GM12878 (cell line): ENCODE results near the gene SPON2. TPM values are rescaled to one million over a fixed set of nuclear protein-coding genes. Genes with fewer than 3 reads are reported as not detected.

ENCODE experiments used
- ATAC-seq: fragments of 200-7000 bp; cut with Tn5 transposase; 3 replicates; pipeline ENCODE4 v1.9.1; 2020; ENCODE audit warnings: mild to moderate bottlenecking, moderate library complexity
- BruUV-seq: library from RNA; stranded (reverse); fragments of 400-500 nt; replicated peaks from 2 replicates; lab custom pipeline; 2021; lab: Mats Ljungman, UMichigan
- CTCF ChIA-PET: fragments of 300-600 bp; sonication (Branson Sonifier 250); formaldehyde crosslinking; extraction: SDS; loops from one replicate; lab custom pipeline; 2021; ENCODE audit warnings: inconsistent platforms; lab: Yijun Ruan, JAX
- POLR2A ChIA-PET: fragments of 350-600 bp; formaldehyde crosslinking; extraction: SDS; loops from one replicate; lab custom pipeline; 2021; ENCODE audit warnings: inconsistent platforms; lab: Charles Lee
- RAD21 ChIA-PET: fragments of 300-600 bp; sonication (Branson Sonifier 250); formaldehyde crosslinking; loops from one replicate; lab custom pipeline; 2023; ENCODE audit warnings: antibody characterized with exemption; ENCODE audit not compliant: unreplicated experiment; lab: Charles Lee
- SMC1A ChIA-PET: fragments of 300-600 bp; sonication (Branson Sonifier 250); formaldehyde crosslinking; loops from one replicate; lab custom pipeline; 2023; ENCODE audit not compliant: unreplicated experiment, uncharacterized antibody; lab: Charles Lee
- DNase-seq: peaks from one replicate; pipeline ENCODE4 v3.0.0-alpha.2; 2011; ENCODE audit warnings: low read depth, low spot score
- FAIRE-seq: peaks from 3 replicates; lab custom pipeline; 2011; peaks lifted over from hg19 to GRCh38; lab: Jason Lieb, UNC
- H2AFZ ChIP-seq: 2 replicates; pipeline ENCODE4 v1.6.0; 2011; ENCODE audit warnings: low read depth, low read length, control low read depth; ENCODE audit not compliant: control insufficient read depth
- H3K27ac ChIP-seq: 2 replicates; pipeline ENCODE4 v1.5.1; 2011; ENCODE audit warnings: control low read depth; ENCODE audit not compliant: control insufficient read depth, insufficient read depth
- H3K27me3 ChIP-seq, 2 experiments: replicated peaks in 1 of 2; 2 replicates each; pipeline versions ENCODE4 v1.6.0 to v1.6.1; 2011; ENCODE audit warnings: low read length in 1 of 2; ENCODE audit not compliant: control insufficient read depth in 2 of 2, insufficient read depth in 2 of 2
- H3K36me3 ChIP-seq, 2 experiments: 2 replicates each; pipeline ENCODE4 v1.5.1; 2011; ENCODE audit warnings: low read length in 1 of 2; ENCODE audit not compliant: control insufficient read depth in 2 of 2, insufficient read depth in 2 of 2
- H3K4me1 ChIP-seq: 2 replicates; pipeline ENCODE4 v1.6.1; 2011; ENCODE audit warnings: mild to moderate bottlenecking, low read length, moderate library complexity, mixed read lengths; ENCODE audit not compliant: control insufficient read depth, insufficient read depth
- H3K4me2 ChIP-seq: 2 replicates; pipeline ENCODE4 v1.6.0; 2011; ENCODE audit warnings: control low read depth; ENCODE audit not compliant: control insufficient read depth, insufficient read depth
- H3K4me3 ChIP-seq: fragments of 200-600 bp; sonication (generic); 2 replicates; pipeline ENCODE4 v1.5.1; 2016
- H3K79me2 ChIP-seq: 2 replicates; pipeline ENCODE4 v1.6.0; 2011; ENCODE audit warnings: low read length; ENCODE audit not compliant: control insufficient read depth, insufficient read depth
- H3K9ac ChIP-seq: 2 replicates; pipeline ENCODE4 v1.8.0; 2011; ENCODE audit warnings: low read length, control low read depth, mixed read lengths; ENCODE audit not compliant: control insufficient read depth, insufficient read depth
- H3K9me3 ChIP-seq: replicated peaks from 3 replicates; pipeline ENCODE4 v1.5.1; 2011; ENCODE audit warnings: mild to moderate bottlenecking, low read length; ENCODE audit not compliant: control insufficient read depth, insufficient read depth
- H4K20me1 ChIP-seq: 2 replicates; pipeline ENCODE4 v1.6.0; 2011; ENCODE audit not compliant: control insufficient read depth, insufficient read depth
- E2F8 ChIP-seq: fragments of 450-650 bp; IDR thresholded peaks from 2 replicates; pipeline ENCODE4 v1.6.1; 2018; ENCODE audit warnings: mild to moderate bottlenecking, low read depth, moderate library complexity; ENCODE audit not compliant: partially characterized antibody
- EGR1 ChIP-seq, 2 experiments: IDR thresholded peaks; 1 replicate in 1 of 2; 2 replicates in 1 of 2; pipeline ENCODE4 v1.6.1; 2011 to 2012; ENCODE audit warnings: low read depth in 2 of 2, low read length in 2 of 2, borderline replicate concordance in 1 of 2, mild to moderate bottlenecking in 1 of 2, moderate library complexity in 1 of 2
- FOS ChIP-seq: IDR thresholded peaks from 3 replicates; pipeline ENCODE4 v1.6.1; 2011; ENCODE audit warnings: borderline replicate concordance; ENCODE audit not compliant: insufficient read length; ENCODE audit errors: extremely low read depth
- HCFC1 ChIP-seq: fragments of 150-350 bp; IDR thresholded peaks from 2 replicates; pipeline ENCODE4 v1.6.1; 2014; ENCODE audit warnings: low read length
- JUND ChIP-seq: IDR thresholded peaks from 2 replicates; pipeline ENCODE4 v1.6.1; 2012; ENCODE audit warnings: low read depth, mild to moderate bottlenecking, low read length, improper control_type of control experiment, moderate library complexity
- NFXL1 ChIP-seq: fragments of 450-650 bp; IDR thresholded peaks from 2 replicates; pipeline ENCODE4 v1.6.1; 2017; ENCODE audit warnings: antibody characterized with exemption, mild to moderate bottlenecking, borderline replicate concordance
- RAD21 ChIP-seq: IDR thresholded peaks from 2 replicates; pipeline ENCODE4 v1.6.1; 2011; ENCODE audit warnings: mild to moderate bottlenecking, low read depth, low read length, moderate library complexity; ENCODE audit not compliant: insufficient read depth
- TBL1XR1 ChIP-seq: IDR thresholded peaks from 2 replicates; pipeline ENCODE4 v1.6.1; 2012; ENCODE audit warnings: low read depth, low read length, improper control_type of control experiment
- YY1 ChIP-seq: IDR thresholded peaks from 2 replicates; pipeline ENCODE4 v1.6.1; 2011; ENCODE audit warnings: low read depth, mild to moderate bottlenecking, low read length
- WGBS: methylation state at CpG from one replicate; pipeline ENCODE4 v1.1.6; 2016; ENCODE audit warnings: low lambda C conversion rate; ENCODE audit not compliant: insufficient replicate concordance, insufficient coverage; ENCODE audit errors: missing lambda C conversion rate; 5-methylcytosine and 5-hydroxymethylcytosine counted together
- in situ Hi-C: fragments of 300-500 bp; cut with MboI; formaldehyde crosslinking; loops from 9 replicates; pipeline ENCODE4 v1.14.3; 2018; ENCODE audit warnings: mixed read lengths
- intact Hi-C: fragments of 100-400 bp; cut with micrococcal nuclease; formaldehyde crosslinking; loops from one replicate; pipeline ENCODE4 v1.14.2; 2022; ENCODE audit not compliant: unreplicated experiment
- polyA plus RNA-seq, 11 experiments: library from polyadenylated mRNA; depleted of rRNA in 4 of 11; unstranded in 6 of 11; stranded (reverse) in 5 of 11; fragments of >200 nt; fragmentation: Nextera tagmentation in 4 of 11; fragmentation: Illumina TruSeq in 1 of 11; extraction: Ambion mirVana in 4 of 11; extraction: Trizol in 1 of 11; gene quantifications; 1 replicate in 1 of 11; 2 replicates in 10 of 11; pipeline versions ENCODE4 v1.2.1 to v1.2.3, GENCODE V29; 2011 to 2016; ENCODE audit warnings: inconsistent platforms in 2 of 11, missing spikeins in 2 of 11, low read depth in 1 of 11
- total RNA-seq, 4 experiments: library from RNA; depleted of rRNA in 3 of 4; stranded (reverse); fragments of >200 nt in 3 of 4; fragmentation: Illumina TruSeq in 1 of 4; extraction: Trizol in 1 of 4; gene quantifications; 2 replicates each; pipeline versions ENCODE4 v1.2.1 to v1.2.3, GENCODE V29; 2013 to 2021
- TF ChIP-seq, protein P1 (sequence below): fragments of 450-650 bp; IDR thresholded peaks from 2 replicates; pipeline ENCODE4 v1.6.1; 2017; ENCODE audit warnings: mild to moderate bottlenecking, moderate library complexity
- TF ChIP-seq, protein P2 (sequence below), 3 experiments: IDR thresholded peaks in 2 of 3; conservative IDR thresholded peaks in 1 of 3; 2 replicates each; pipeline ENCODE4 v1.5.1; 2011; ENCODE audit warnings: low read depth in 3 of 3, low read length in 3 of 3, mild to moderate bottlenecking in 3 of 3, control low read depth in 2 of 3, moderate library complexity in 2 of 3, inconsistent platforms in 1 of 3, mixed read lengths in 1 of 3; ENCODE audit not compliant: control insufficient read depth in 2 of 3, insufficient read depth in 1 of 3; ENCODE audit errors: extremely low read depth in 1 of 3

The SPON2 gene
- total and polyA plus RNA-seq, 10 of the 15 experiments (the other 5 are each of a cell fraction or from before 2014, with no cell fraction given) = 1.1 to 11.2 (median 7.3) TPM

DNA sequence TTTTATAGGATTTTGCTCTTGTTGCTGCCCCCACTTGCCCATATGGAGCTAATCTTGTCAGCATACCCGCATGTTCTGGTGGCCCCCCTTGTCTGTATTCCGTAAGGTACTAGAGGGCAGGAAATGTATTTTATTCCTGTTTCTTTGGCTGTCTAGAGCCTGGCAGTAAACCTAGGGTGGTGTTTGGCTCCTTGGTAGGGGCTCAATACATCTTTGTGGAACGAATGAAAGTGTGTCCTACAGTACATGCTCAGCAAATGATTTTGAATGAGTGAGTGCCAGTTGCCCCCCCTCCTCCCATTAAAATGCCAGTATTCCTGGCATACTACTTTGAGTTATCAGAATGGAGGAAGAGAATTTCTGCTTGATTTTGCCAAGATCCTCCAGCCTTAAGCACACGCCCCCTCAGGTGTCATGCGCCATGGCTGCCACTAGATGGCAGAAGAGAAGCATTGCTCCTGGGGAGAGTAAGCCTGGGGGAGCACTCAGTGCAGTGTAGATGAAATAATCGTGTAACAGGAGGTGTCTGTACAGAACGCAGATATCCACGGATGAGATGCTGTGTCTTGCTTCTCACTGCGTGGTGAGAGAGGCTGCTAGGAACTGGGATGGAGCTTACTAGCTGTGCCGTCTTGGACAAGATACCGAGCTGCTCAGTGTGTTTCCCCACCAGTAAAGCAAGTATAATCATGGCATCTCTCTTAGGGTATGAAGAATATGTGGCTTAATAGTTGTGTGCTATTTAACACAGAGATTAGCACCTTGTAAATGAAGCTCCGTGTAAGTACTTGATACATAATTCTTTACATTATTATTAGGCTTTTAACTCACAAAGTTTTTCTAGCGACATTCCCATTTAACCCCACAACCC is 41.8 kb downstream of the SPON2 start:
- no peak overlapping the region for H3K4me2 ChIP-seq
- SMC1A ChIA-PET = interaction anchor here (0.8 to 5.6 kb wide), 20 partner anchors 9 to 426 kb away, joined by 3 to 65 read pairs (median 4); partner anchors contain the start of gene UVSSA
- FAIRE-seq = peak; percentile 95
- TF ChIP-seq TBL1XR1 = 0 out of 2 replicates have a peak, but pooled peaks have one; percentile 43
- TF ChIP-seq RAD21 = peak; percentile 100
- TF ChIP-seq EGR1 (IDR thresholded peaks at IDR 0.05; ENCODE audit: borderline replicate concordance in 1 of 2, low read depth in 2 of 2, low read length in 2 of 2) = peak in 1 of 2 experiments; percentile 89; a peak in 2 of 3 replicates
- peak; percentile 61; the same call in 1 of the 2 replicates for TF ChIP-seq YY1
- TF ChIP-seq JUND = peak; percentile 28; the same call in 1 of the 2 replicates
- TF ChIP-seq, protein P1, sequence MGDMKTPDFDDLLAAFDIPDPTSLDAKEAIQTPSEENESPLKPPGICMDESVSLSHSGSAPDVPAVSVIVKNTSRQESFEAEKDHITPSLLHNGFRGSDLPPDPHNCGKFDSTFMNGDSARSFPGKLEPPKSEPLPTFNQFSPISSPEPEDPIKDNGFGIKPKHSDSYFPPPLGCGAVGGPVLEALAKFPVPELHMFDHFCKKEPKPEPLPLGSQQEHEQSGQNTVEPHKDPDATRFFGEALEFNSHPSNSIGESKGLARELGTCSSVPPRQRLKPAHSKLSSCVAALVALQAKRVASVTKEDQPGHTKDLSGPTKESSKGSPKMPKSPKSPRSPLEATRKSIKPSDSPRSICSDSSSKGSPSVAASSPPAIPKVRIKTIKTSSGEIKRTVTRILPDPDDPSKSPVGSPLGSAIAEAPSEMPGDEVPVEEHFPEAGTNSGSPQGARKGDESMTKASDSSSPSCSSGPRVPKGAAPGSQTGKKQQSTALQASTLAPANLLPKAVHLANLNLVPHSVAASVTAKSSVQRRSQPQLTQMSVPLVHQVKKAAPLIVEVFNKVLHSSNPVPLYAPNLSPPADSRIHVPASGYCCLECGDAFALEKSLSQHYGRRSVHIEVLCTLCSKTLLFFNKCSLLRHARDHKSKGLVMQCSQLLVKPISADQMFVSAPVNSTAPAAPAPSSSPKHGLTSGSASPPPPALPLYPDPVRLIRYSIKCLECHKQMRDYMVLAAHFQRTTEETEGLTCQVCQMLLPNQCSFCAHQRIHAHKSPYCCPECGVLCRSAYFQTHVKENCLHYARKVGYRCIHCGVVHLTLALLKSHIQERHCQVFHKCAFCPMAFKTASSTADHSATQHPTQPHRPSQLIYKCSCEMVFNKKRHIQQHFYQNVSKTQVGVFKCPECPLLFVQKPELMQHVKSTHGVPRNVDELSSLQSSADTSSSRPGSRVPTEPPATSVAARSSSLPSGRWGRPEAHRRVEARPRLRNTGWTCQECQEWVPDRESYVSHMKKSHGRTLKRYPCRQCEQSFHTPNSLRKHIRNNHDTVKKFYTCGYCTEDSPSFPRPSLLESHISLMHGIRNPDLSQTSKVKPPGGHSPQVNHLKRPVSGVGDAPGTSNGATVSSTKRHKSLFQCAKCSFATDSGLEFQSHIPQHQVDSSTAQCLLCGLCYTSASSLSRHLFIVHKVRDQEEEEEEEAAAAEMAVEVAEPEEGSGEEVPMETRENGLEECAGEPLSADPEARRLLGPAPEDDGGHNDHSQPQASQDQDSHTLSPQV = peak; percentile 19; the same call in 1 of the 2 replicates
- TF ChIP-seq, protein P2, sequence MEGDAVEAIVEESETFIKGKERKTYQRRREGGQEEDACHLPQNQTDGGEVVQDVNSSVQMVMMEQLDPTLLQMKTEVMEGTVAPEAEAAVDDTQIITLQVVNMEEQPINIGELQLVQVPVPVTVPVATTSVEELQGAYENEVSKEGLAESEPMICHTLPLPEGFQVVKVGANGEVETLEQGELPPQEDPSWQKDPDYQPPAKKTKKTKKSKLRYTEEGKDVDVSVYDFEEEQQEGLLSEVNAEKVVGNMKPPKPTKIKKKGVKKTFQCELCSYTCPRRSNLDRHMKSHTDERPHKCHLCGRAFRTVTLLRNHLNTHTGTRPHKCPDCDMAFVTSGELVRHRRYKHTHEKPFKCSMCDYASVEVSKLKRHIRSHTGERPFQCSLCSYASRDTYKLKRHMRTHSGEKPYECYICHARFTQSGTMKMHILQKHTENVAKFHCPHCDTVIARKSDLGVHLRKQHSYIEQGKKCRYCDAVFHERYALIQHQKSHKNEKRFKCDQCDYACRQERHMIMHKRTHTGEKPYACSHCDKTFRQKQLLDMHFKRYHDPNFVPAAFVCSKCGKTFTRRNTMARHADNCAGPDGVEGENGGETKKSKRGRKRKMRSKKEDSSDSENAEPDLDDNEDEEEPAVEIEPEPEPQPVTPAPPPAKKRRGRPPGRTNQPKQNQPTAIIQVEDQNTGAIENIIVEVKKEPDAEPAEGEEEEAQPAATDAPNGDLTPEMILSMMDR (IDR thresholded peaks at IDR 0.05 in 2 of 3, conservative IDR thresholded peaks at IDR 0.05 in 1 of 3; ENCODE audit: control insufficient read depth in 2 of 3, extremely low read depth in 1 of 3, insufficient read depth in 1 of 3, low read depth in 3 of 3, low read length in 3 of 3) = peak; percentile 99 to 100 (median 99); a peak in 5 of 6 replicates
- 0 out of 2 replicates have a peak, but pooled peaks have one; percentile 80 for TF ChIP-seq NFXL1
- TF ChIP-seq E2F8 = no peak
- TF ChIP-seq FOS = no peak
- TF ChIP-seq HCFC1 = peak; percentile 40; the same call in 1 of the 2 replicates

More for the DNA sequence above, 41.8 kb downstream of the SPON2 start:
- 24% methylated on average over 13 of the region's 13 CpGs for WGBS
- Histone ChIP-seq H4K20me1 (no peaks in the 10 kb centered on the region), H3K9me3 (no peaks in the 10 kb centered on the region), H3K9ac (no peak overlapping the region), H3K79me2 (no peaks in the 10 kb centered on the region), H3K4me1 (no peaks in the 10 kb centered on the region; the same call in 1 of the 2 replicates), H3K36me3 (no peaks in the 10 kb centered on the region), H3K27me3 (no peaks in the 10 kb centered on the region), H3K27ac (no peak overlapping the region), H3K4me3 (no peak overlapping the region), H2AFZ (peak overlapping the region; percentile 52; the same call in 1 of the 2 replicates)
- RAD21 ChIA-PET = interaction anchor here (0.8 to 3.6 kb wide), 14 partner anchors 9 to 220 kb away, joined by 3 to 40 read pairs (median 4); partner anchors contain the start of genes MAEA and UVSSA
- CTCF ChIA-PET = interaction anchor here (0.6 to 5.8 kb wide), 32 partner anchors 9 to 499 kb away, joined by 3 to 113 read pairs (median 4); partner anchors contain the start of genes MAEA and UVSSA
- in situ Hi-C loops (loop anchor here (5.0 kb wide), 1 partner anchor 222 kb away; no protein-coding TSS in a partner anchor), intact Hi-C loops (loop anchor here (1.0 to 5.0 kb wide), 5 partner anchors 117 to 221 kb away; partner anchors contain the start of genes CTBP1, MAEA and UVSSA)
- POLR2A ChIA-PET = interaction anchor here (1.3 kb wide), 1 partner anchor 37 kb away, joined by 3 read pairs; no protein-coding TSS in a partner anchor
- BruUV-seq = no TSS peak
- DNase-seq = peak; percentile 57
- ATAC-seq = peak; percentile 100
